Upper lobe of left lung (tissue), 6 donors: ENCODE results near the gene TMUB1. TPM values are rescaled to one million over a fixed set of nuclear protein-coding genes. Genes with fewer than 3 reads are reported as not detected.

Experiments
- ATAC-seq, 2 donors: fragments of 200-7000 bp; cut with Tn5 transposase; one replicate each; pipeline ENCODE4 v1.9.1; 2022; ENCODE audit warnings: mild to moderate bottlenecking in 2 of 2, moderate library complexity in 2 of 2; ENCODE audit not compliant: low FRiP score in 2 of 2
- DNase-seq, 2 donors: peaks; one replicate each; pipeline ENCODE4 v3.0.0-alpha.2; 2019 to 2020
- H3K27ac ChIP-seq, 4 donors: fragments of 200-600 bp; sonication (generic); one replicate each; pipeline ENCODE4 v1.5.1; 2016 to 2019
- H3K27me3 ChIP-seq, 4 donors: fragments of 200-600 bp; sonication (generic); one replicate each; pipeline ENCODE4 v1.5.1; 2017 to 2019
- H3K36me3 ChIP-seq, 4 donors: fragments of 200-600 bp; sonication (generic); one replicate each; pipeline ENCODE4 v1.5.1; 2016 to 2019
- H3K4me1 ChIP-seq, 4 donors: fragments of 200-600 bp; sonication (generic); one replicate each; pipeline ENCODE4 v1.5.1; 2018 to 2019
- H3K4me3 ChIP-seq, 4 donors: fragments of 200-600 bp; sonication (generic); one replicate each; pipeline ENCODE4 v1.5.1; 2017 to 2019; ENCODE audit warnings: mild to moderate bottlenecking in 2 of 4, moderate library complexity in 1 of 4
- H3K9me3 ChIP-seq, 4 donors: fragments of 200-600 bp; sonication (generic); one replicate each; pipeline ENCODE4 v1.5.1; 2018 to 2019
- EP300 ChIP-seq, 4 donors: sonication (generic); formaldehyde crosslinking; IDR thresholded peaks; one replicate each; pipeline ENCODE4 v1.5.1; 2017; ENCODE audit warnings: antibody characterized with exemption in 4 of 4, control low read depth in 2 of 4
- POLR2A ChIP-seq, 4 donors: fragments of 450-650 bp; IDR thresholded peaks; one replicate each; pipeline ENCODE4 v1.5.1; 2016 to 2017; ENCODE audit warnings: antibody characterized with exemption in 4 of 4, mild to moderate bottlenecking in 2 of 4
- POLR2AphosphoS5 ChIP-seq, 2 donors: sonication (generic); formaldehyde crosslinking; IDR thresholded peaks; one replicate each; pipeline ENCODE4 v1.5.1; 2017; ENCODE audit warnings: antibody characterized with exemption in 2 of 2
- WGBS, 2 donors: methylation state at CpG; one replicate each; pipeline ENCODE4 v1.1.5; 2017 to 2018; 5-methylcytosine and 5-hydroxymethylcytosine counted together
- total RNA-seq, 6 donors: library from RNA; depleted of rRNA in 4 of 6; stranded (reverse); fragments of >200 nt in 4 of 6; gene quantifications; one replicate each; pipeline versions ENCODE4 v1.1.0 to v1.2.1, GENCODE V29; 2016 to 2021
- TF ChIP-seq, protein P1 (sequence below), 6 experiments: fragments of 450-650 bp in 4 of 6; fragments of 200-600 bp in 2 of 6; sonication (generic) in 2 of 6; IDR thresholded peaks; one replicate each; pipeline ENCODE4 v1.5.1; 2016 to 2019; ENCODE audit warnings: antibody characterized with exemption in 6 of 6
- donor health status: DM: no; HTN: no; CAD: no; lungs with moderate emphysema.
- donor health status: DM: no; HTN: yes; CAD: no; lungs with severe emphysema.

Gene TMUB1
- total RNA-seq, 6 donors from 2014 or later = 35.3 to 72.9 (median 51.6) TPM

DNA sequence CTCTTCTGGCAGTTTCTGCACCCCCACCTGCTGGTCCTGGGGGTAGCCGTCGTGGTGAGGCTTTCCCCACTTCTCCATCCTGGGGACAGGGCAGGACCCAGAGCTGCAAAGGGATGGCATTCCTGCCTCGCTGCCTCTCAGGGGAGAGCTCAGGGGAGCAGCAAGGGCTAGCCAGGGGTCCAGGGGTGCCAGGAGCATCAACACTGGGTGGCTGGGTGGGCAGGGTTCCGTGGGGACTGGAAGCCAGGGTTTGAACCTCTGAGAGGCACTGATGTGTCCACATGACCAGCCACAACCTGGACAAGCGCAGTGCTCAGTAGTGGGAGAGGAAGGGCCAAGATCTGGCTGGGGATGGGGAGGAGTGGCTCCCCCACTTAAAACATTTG lies 49.4 kb downstream of the TMUB1 start:
- H3K27me3 ChIP-seq = no peaks in the 10 kb centered on the region
- 92 to 93% methylated on average over 2 to 5 of the region's 5 CpGs for WGBS, 2 donors
- no peak for TF ChIP-seq POLR2AphosphoS5 (IDR thresholded peaks at IDR 0.05)
- TF ChIP-seq, protein P1, sequence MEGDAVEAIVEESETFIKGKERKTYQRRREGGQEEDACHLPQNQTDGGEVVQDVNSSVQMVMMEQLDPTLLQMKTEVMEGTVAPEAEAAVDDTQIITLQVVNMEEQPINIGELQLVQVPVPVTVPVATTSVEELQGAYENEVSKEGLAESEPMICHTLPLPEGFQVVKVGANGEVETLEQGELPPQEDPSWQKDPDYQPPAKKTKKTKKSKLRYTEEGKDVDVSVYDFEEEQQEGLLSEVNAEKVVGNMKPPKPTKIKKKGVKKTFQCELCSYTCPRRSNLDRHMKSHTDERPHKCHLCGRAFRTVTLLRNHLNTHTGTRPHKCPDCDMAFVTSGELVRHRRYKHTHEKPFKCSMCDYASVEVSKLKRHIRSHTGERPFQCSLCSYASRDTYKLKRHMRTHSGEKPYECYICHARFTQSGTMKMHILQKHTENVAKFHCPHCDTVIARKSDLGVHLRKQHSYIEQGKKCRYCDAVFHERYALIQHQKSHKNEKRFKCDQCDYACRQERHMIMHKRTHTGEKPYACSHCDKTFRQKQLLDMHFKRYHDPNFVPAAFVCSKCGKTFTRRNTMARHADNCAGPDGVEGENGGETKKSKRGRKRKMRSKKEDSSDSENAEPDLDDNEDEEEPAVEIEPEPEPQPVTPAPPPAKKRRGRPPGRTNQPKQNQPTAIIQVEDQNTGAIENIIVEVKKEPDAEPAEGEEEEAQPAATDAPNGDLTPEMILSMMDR (IDR thresholded peaks at IDR 0.05) = no peak
- TF ChIP-seq EP300 (IDR thresholded peaks at IDR 0.05) = no peak
- TF ChIP-seq POLR2A (IDR thresholded peaks at IDR 0.05) = no peak
- H3K9me3 ChIP-seq = no peaks in the 10 kb centered on the region
- DNase-seq = no peak
- ATAC-seq = no peak
- peaks cover 9 to 22% (median 11%) of the 10 kb centered on the region in 4 donors for H3K4me1 ChIP-seq
- no peak overlapping the region for H3K27ac ChIP-seq
- no peak overlapping the region for H3K4me3 ChIP-seq
- peaks cover 0 to 48% (median 34%) of the 10 kb centered on the region in 4 donors for H3K36me3 ChIP-seq

DNA sequence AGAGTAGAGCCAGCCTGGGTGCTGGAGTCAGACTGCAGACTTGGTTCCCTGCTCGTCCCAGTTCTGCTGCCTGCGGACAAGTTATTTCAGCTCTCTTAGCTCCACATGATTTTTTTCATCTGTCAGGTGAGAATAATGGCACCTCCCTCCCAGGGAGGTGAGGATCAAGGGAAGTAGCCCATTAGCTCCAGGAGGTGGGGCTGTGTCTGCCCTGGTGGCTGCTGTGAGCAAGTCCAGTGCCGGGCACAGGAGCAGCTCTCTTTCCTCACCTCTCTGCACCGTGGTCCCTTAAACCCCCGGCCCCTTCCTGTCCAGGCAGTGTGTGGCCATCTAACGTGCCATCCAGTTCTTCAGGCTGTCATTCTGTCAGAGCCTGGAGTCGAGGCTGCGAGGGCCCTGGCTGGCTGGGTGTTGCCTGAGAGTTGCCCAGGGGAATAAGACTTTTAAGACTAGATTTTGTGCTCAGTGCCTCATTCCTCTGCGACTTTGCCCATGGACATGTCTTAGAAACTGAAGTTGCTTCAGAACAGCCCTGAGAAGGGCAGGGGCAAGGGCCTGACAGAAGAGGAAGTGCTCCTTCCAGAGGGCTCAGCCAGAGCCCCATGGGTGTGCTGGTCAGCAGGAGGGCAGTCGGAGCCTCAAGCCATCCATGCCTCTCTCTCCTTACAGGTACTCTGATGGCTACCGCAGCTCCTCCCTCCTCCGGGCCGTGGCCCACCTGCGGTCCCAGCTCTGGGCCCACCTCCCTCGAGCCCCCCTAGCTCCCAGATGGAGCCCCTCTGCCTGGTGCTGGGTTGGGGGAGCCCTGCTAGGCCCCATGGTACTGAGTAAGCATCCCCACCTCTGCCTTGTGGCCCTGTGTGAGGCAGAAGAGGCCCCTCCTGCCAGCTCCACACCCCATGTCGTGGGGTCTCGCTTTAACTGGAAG lies 50.1 kb downstream of the TMUB1 start:
- no peaks in the 10 kb centered on the region for H3K27me3 ChIP-seq
- H3K9me3 ChIP-seq = no peaks in the 10 kb centered on the region
- H3K4me1 ChIP-seq = peaks cover 5 to 17% (median 8%) of the 10 kb centered on the region in 4 donors
- WGBS, 2 donors = 85 to 89% methylated on average over 14 to 17 of the region's 17 CpGs
- H3K36me3 ChIP-seq = peaks cover 0 to 48% (median 34%) of the 10 kb centered on the region in 4 donors
- no peak for ATAC-seq
- TF ChIP-seq POLR2AphosphoS5 (IDR thresholded peaks at IDR 0.05) = no peak
- TF ChIP-seq, protein P1 (IDR thresholded peaks at IDR 0.05) = no peak
- no peak for TF ChIP-seq EP300 (IDR thresholded peaks at IDR 0.05)
- no peak for TF ChIP-seq POLR2A (IDR thresholded peaks at IDR 0.05)
- DNase-seq = peak in 1 of 2 donors; percentile 63
- H3K27ac ChIP-seq = no peak overlapping the region
- H3K4me3 ChIP-seq = no peak overlapping the region

Other genes starting within 250 kb of the TMUB1 start
- under 1 TPM in 2 of 6 donors, not detected in 4; 0.31 to 0.88 TPM for gene AOC1, start 231.0 kb downstream of the TMUB1 start, total RNA-seq
- 1 to 10 TPM in 5 of 6 donors, under 1 TPM in 1; 0.59 to 5.7 (median 3.1) TPM for gene KCNH2, start 105.2 kb downstream of the TMUB1 start, total RNA-seq
- gene NOS3, start 92.5 kb downstream of the TMUB1 start, total RNA-seq = 10 to 100 TPM in 4 of 6 donors, 1 to 10 TPM in 2; 3.1 to 95.3 (median 16.2) TPM
- 1 to 10 TPM in 3 of 6 donors, under 1 TPM in 3; 0.46 to 5.2 (median 1.0) TPM for gene ATG9B, start 59.0 kb downstream of the TMUB1 start, total RNA-seq
- 10 to 100 TPM; 38.3 to 58.7 (median 42.5) TPM for gene ABCB8, start 55.0 kb downstream of the TMUB1 start, total RNA-seq
- 10 to 100 TPM in 2 of 6 donors, 1 to 10 TPM in 4; 2.1 to 37.7 (median 4.0) TPM for gene ASIC3, start 35.0 kb downstream of the TMUB1 start, total RNA-seq
- 10 to 100 TPM in 3 of 6 donors, 1 to 10 TPM in 3; 2.1 to 14.4 (median 10.1) TPM for gene CDK5, start 25.6 kb downstream of the TMUB1 start, total RNA-seq
- gene SLC4A2, start 23.9 kb downstream of the TMUB1 start, total RNA-seq = 100 to 1,000 TPM in 5 of 6 donors, 10 to 100 TPM in 1; 88.4 to 312 (median 188) TPM
- 100 to 1,000 TPM in 1 of 6 donors, 10 to 100 TPM in 5; 54.3 to 136 (median 78.0) TPM for gene FASTK, start 2.7 kb downstream of the TMUB1 start, total RNA-seq
- 100 to 1,000 TPM; 122 to 350 (median 182) TPM for gene AGAP3, start 3.0 kb upstream of the TMUB1 start, total RNA-seq
- not detected for gene GBX1, start 84.2 kb upstream of the TMUB1 start, total RNA-seq
- not detected for gene ASB10, start 103.8 kb upstream of the TMUB1 start, total RNA-seq
- gene H2BK1, start 127.0 kb upstream of the TMUB1 start, total RNA-seq = not detected
- gene ABCF2, start 143.7 kb upstream of the TMUB1 start, total RNA-seq = 10 to 100 TPM; 19.8 to 48.2 (median 28.6) TPM
- 10 to 100 TPM; 34.4 to 69.1 (median 47.4) TPM for gene CHPF2, start 149.0 kb upstream of the TMUB1 start, total RNA-seq
- 10 to 100 TPM; 32.8 to 63.9 (median 40.8) TPM for gene SMARCD3, start 165.2 kb upstream of the TMUB1 start, total RNA-seq